NCI-H526 (cell line): ENCODE results near the gene CLUH.

Experiments
- DNase-seq, 2 experiments: peaks; one replicate each; lab custom pipeline; 2025; lab: John Stamatoyannopoulos, UW

CLUH gene, protein sequence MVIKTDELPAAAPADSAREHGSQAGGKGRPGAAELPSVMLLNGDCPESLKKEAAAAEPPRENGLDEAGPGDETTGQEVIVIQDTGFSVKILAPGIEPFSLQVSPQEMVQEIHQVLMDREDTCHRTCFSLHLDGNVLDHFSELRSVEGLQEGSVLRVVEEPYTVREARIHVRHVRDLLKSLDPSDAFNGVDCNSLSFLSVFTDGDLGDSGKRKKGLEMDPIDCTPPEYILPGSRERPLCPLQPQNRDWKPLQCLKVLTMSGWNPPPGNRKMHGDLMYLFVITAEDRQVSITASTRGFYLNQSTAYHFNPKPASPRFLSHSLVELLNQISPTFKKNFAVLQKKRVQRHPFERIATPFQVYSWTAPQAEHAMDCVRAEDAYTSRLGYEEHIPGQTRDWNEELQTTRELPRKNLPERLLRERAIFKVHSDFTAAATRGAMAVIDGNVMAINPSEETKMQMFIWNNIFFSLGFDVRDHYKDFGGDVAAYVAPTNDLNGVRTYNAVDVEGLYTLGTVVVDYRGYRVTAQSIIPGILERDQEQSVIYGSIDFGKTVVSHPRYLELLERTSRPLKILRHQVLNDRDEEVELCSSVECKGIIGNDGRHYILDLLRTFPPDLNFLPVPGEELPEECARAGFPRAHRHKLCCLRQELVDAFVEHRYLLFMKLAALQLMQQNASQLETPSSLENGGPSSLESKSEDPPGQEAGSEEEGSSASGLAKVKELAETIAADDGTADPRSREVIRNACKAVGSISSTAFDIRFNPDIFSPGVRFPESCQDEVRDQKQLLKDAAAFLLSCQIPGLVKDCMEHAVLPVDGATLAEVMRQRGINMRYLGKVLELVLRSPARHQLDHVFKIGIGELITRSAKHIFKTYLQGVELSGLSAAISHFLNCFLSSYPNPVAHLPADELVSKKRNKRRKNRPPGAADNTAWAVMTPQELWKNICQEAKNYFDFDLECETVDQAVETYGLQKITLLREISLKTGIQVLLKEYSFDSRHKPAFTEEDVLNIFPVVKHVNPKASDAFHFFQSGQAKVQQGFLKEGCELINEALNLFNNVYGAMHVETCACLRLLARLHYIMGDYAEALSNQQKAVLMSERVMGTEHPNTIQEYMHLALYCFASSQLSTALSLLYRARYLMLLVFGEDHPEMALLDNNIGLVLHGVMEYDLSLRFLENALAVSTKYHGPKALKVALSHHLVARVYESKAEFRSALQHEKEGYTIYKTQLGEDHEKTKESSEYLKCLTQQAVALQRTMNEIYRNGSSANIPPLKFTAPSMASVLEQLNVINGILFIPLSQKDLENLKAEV (N-terminal part only)

DNA sequence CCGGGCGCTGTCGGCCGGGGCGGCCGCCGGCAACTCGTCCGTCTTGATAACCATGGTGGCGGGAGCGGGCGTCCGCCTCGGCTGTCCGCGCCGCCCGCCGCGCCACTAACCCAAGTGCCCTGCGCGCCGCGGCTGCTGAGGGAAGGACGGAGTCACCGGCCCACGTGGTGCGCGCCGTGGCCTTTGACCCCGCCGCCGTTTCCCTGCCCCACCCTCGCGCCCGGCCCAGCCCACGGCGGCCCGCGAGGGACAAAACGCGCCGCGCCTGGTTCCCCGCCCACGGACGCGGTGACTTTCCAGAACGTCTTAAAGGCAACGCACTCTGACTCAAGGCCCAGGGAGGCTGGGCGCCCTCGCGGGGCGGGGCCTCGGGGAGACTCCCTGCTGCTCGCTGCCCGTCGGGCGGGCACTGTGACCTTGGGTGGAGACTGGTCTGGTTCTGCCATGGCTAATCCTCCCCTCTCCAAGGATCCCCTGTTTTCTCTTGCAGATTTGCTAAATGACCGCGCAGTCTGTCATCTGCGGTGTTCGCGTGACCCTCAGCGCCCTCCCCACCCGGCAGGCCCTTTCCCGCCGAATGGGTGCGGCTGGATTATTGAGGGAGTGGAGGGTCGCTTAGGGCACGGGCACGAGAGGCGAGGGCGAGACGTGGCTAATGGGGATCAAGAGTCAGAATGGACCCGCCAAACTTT lies at the start of gene CLUH:
CLUH (minus strand) TSS at position 157 of the 692 bp plus-strand sequence; CDS start at position 54, 103 bp downstream.
- peak; percentile 58 to 90 for DNase-seq

DNA sequence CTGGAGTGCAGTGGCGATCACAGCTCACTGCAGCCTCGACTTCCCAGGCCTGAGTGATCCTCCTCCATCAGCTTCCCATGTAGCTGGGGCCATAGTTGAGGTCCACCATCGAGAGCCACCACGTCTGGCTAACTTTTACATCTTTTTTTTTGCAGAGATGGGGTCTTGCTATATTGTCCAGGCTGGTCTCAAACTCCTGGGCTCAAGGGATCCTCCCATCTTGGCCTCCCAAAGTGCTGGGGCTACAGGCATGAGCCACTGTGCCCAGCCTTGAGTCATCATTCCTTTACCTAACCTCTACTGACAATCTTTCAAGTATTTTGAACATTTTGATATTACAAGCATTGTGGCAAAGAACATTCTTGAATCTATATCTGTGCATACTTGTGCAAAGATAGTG lies 47.3 kb upstream of the CLUH start:
- DNase-seq: no peak

DNA sequence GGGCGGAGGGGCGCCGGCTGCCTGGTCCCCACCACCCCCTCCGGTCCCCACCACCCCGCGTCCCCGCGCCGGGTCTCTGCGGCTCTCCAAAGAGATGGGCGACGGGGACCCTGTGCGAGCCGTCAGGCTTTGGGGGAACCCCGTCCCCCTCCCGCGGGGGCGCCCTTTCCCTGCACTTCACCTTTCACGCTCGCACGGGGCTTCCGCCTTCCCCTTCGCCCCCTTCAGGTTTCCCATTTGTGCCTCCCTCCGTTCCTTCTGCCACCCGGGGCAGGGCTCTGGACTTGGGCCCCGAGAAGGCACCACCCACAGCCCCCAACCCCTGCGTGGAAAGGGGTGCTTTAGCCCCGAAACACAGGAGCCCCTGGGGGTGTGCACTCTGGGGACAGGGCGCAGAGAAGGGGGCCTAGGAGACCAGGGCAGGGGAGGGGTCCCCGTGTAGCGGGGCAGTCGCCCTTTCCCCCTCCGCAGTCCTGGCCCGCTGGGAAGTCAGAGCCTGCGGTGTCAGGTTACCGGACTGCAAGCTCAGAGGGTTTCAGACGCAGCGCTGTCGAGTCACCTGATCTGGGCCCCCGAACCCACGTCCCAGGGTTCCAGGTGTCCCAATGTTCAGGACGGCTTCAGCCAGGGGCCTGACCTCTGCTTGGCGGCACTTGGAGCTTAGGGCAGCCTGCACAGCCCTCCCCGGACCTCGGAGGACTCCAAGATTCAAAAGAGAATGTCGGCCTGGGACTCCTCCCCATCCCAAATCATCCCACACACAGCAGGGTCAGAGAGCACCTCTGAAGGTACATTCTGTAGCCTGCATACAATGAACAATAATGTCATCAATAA lies 44.5 kb upstream of the CLUH start:
- DNase-seq: peak in 1 of 2 experiments; percentile 57

DNA sequence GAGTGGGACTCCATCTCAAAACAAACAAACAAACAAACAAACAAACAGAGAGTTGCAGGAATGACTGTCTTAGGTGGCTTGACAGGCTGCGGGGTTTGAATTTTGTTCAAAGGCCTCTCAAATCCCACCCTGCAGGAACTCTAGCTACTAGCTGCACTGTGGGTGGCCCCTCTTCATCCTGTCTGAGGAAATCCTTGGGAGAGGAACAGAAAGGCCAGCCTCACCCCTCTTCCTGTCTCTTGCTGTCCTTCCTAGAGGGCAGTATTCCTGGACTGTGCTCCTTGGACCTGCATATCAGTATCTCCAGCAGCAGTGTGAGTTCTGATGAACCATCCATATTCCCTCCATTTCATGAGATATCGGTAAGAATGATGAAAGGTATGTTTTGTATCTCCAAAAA lies 39.9 kb upstream of the CLUH start:
- DNase-seq: no peak

DNA sequence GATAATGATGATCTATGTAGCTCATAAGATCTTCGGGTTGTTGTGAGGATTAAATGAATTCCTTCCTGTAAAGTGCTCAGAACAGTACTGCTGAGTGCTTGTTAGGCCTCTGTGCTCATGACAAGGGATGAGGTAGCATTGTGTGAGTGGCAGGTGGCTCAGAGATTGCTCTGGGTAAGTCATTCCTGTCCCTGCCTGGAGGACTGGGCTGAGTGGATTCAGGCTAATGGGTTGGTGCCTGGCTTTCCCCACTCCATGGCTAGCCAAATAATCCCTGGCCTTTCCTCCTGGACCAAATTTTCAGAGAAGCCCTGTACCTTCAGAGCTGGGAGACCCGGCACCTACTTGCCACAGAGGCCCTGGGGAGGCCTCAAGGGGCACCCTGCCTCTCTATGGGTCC lies 39.2 kb upstream of the CLUH start:
- no peak for DNase-seq

DNA sequence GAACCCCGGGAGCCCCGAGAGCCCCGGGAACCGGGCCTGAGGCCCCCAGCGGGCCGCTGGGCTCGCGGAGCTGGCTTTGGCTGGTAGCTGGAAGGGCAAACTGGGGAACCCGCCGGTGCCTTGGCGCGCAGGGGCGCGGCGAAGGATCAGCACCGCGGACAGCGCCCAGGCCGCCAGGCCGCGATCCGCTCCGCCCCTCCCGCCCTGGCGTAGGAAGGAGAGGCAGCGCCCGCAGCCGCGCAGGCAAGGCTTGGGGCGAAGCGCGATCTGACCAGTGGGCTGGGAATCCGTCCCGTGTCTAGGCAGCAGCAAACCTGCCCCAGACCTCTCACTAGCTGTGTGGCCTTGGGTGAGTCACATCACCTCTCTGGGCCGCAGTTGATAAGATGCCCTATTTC lies 38.2 kb upstream of the CLUH start:
- DNase-seq: peak in 1 of 2 experiments; percentile 72

DNA sequence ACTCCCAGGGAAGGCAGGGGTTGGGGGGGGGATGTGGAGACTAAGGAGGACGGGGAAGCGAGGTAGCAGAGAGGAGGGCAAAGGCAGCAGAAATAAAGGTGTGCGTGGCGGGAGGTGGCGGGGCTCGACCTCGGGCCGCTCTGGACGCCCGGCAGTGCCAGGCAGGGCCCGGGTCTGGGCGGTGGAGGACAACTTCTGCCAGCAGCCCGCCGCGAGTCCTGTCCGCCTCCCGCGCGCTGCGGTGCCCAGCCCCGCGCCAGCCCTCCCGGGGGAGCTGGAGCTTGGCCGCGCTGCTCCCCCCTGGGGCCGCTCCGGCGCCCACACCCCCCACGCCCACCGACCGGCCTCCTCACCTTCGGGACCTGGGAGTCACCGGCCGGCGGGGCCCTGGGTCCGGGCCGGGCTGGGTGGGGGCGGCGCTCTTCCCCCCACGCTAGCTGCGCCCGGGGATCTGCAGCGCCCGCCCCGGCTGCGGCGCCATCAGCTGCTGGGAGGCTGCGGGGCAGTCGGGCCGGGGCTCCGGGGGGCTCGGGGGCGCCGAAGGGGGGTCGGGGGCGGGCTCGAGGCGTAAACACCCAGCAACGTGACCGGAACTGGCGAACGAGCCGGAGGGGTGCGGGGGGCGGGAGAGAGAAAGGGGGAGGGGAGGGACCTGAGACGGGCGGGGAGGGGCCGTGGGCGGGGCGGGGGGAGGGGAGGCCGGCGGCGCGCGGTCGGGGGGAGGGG lies 37.7 kb upstream of the CLUH start, which contains the start of gene CCDC92B:
CCDC92B (minus strand) TSS at position 595 of the 726 bp plus-strand sequence. CDS start 14,507 bp downstream, outside the sequence.
- peak in 1 of 2 experiments; percentile 69 for DNase-seq

DNA sequence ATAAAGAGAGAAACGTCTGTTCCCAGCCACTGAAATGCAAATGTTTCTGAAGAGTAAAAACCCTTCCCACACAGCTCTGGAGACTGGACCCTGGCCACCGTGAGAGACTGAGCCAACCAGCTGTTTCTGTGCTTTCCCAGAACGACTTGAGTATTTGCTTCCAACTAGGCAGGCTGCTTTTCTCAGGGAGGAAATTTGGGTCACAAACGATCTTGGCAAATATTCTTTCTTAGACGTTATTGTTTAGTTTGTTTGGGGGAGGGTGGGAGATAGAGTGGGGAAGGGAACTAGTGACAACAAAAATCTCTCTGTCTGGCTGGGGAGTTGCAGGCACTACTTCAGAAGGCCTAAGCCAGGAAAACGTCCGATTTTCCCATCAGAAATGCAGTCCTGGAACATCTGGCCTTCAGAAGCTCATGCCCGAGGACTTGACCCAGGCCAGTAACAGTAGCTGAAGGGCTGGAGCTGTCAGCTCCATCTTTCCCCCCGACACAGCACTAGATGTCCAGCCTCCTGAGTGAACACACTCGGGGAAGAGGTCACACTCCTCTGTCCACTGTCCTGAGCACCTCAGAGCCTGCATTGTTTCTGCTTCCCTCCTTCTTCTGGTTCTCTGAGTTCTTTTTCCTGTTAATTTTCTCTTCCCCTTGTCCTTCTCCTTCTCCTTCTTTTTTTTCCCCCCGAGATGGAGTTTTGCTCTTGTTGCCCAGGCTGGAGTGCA lies 33.9 kb upstream of the CLUH start:
- DNase-seq: peak in 1 of 2 experiments; percentile 10

DNA sequence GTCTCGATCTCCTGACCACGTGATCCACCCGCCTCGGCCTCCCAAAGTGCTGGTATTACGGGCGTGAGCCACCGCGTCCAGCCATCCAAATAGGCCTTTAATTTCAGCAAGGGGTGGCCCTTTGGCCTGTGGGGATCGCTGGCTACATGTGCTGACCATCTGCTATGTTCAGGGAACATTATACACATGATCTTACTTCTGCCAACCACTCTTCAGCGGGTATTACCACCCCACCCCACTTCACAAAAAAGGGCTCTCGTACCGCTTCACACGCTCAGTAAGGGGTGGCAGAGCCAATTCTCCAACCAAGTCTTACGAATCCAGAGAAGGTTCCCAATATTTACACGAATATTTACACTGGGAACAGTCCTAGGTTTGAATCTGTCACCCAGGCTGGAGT lies 26.1 kb upstream of the CLUH start:
- no peak for DNase-seq

DNA sequence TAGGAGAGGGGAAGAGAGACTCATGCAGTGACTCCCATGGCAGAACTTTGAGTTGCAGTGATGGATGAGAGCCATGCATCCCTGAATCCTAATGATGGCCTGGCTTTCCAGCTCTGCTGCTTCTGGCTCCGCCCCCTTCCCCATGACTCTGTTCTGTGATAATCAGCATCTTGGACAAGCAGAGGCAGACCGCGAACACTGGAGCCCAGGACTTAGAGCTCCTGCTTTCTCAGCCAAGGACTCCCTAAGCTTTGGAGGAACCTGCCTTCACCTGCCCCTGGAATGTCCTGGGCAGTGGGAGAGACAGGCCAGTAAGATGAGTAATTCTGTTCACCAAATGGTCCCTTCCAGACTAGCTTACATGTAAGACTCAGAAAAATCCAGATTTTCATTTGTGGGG lies 25.4 kb upstream of the CLUH start:
- no peak for DNase-seq

DNA sequence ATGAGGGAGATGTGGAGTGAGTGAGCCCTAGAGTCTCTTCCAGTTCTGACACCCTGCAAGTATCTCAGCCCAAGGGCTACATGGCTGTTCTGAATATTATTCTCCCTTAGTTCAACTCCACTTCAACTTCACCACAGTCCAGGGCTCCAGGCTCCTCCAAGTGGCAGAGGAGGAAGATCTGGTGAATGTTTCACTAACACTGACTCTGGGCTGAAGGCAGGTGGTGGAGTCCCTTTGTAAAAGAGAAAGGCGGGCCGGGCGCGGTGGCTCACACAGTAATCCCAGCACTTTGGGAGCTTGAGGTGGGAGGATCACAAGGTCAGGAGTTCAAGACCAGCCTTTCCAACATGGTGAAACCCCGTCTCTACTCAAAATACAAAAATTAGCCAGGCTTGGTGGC lies 24.3 kb upstream of the CLUH start:
- DNase-seq: no peak

DNA sequence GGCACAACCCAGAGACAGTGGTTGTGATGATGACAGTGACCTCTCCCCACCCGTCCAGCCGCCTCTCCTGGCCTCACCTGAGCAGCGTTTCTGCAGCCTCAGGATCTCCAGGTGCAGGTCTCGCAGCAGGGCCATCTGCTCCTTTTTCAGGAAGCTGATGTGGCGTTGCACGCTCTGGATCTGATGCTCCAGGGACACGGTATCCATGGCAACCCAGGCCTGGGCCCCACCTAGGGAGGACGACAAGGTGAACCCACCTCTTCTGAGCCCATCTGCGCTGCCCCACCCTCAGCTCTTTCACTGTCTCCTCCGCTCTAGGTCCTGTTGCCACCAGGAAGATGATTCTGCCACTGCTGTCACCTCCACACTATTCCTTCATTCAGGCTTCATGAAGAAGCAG lies 23.4 kb upstream of the CLUH start:
- no peak for DNase-seq

DNA sequence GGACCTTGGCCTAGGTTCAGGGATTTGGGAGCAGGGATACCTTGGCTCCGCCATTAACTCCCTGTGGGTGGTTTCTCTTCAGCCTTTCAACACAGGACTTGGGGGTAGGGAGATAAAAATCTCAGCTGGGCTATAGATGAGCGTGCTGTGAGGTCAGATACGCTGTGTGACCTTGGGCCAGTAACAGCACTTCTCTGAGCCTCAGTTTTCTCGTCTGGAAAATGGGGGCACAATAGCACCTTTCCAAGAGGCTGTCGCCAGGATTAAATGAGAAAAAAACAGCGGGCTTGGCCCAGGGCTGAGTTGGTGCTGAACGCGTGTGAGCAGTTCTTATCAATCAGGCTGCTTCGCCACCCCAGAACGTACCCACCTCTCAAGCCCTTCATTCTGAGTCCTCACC lies 20.2 kb upstream of the CLUH start:
- no peak for DNase-seq

DNA sequence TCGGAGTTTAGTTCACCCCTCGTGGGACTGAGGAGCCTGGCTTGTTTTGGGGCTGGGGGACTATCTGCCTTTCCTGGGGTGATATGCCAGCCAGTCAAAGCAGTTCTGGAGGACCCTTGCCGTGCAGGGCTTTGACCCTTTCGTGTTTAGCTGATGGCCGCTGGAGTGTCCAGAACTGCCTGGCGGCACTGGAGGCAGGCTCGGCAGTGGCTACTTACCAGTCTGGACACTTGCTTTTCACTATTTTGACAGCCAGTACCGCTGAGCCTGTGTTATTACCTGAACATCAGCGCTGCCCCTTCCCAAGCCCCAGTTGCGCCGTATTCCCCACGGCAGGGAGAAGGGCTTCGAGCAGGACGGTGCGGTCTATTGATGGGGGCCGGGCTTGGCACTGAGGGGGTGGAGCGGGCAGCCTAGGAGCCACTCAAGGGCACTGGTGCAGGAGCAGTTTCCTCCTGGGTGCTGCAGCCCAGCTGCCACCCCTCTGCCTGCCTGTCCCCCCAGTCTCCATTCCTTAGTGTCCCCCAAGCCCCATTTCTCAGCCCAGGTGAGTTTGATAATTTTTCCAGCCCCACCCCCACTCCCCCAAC lies 19.3 kb upstream of the CLUH start:
- DNase-seq: no peak

DNA sequence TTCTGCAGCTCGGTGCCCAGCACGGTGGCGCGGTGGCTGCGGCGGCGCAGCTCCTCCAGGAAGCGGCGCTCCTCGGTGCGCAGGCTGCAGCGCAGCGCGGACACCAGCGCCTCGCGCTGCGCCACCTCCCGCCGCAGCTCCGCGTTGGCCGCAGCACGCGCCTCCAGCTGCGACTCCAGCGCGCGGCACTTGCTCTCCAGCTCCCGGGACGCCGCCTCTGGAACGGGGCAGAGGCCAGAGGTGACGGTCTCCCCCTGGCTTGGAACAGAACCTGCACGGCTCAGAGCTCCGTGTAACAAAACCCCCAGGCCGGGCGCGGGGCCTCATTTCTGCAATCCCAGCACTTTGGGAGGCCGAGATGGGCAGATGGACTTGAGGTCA lies 13.2 kb upstream of the CLUH start:
- no peak for DNase-seq

DNA sequence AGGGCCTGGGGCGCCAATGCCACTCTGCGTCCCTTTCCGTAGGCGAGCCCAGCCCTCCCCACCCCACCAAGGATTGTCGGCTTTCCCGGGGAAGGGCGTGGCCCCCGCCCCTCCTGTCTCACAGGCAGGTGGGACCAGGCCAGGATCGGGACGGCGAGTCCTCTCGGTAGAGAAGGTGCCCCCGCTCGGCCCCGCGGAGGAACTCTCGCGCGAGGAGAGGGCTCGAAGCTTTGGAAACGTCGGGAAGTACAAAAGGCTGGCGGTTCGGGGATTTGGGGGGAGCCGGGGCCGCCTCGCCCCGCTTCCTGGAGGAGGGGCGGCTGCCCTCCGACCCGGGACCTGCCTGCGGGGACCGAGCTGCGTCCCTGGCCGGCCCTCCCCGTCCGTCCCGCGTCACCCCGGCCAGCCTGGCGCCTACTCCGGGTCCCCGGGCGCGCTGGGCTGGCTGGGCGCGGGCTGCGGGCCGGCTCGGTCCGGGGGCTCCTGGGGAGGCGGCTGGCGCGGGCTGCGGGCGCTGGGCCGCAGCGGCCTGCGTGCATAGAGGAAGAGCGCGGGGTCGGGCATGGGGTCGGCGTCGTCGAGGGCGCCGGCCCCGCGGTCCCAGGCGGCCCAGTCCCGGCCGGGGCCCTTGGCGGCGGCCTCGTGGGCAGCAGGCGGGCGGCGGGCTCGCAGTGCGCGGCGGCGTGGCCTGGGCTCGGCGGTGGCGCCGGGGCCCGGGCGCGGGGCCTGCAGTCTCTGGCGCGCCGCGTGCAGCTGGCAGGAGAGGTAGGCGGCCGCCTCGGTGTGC lies 12.6 kb upstream of the CLUH start:
- no peak for DNase-seq

DNA sequence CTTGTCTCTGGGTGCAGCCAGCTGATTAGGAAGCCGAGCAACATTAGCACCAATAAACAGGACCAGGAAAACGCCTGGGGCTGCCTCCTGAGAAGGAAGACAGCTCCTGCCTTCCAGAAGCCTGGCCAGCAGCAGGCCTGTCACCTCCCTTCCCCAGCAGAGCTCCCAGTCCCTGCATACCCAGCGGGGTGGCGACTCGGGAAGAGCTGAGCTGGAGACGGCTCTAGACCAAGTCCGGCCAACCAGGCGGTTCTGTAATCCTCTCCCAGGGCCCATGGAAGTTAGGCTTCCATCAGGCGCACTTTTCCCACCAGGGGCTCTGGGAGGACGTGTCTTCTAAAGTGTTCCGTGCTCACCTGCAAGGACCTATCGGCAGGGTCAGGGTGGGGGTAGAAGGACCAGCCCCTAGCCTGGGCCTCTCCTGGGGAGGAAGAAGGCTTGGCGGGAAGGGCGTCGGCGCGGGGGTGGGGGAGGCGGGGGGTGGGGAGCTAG lies 12.0 kb upstream of the CLUH start:
- no peak for DNase-seq

DNA sequence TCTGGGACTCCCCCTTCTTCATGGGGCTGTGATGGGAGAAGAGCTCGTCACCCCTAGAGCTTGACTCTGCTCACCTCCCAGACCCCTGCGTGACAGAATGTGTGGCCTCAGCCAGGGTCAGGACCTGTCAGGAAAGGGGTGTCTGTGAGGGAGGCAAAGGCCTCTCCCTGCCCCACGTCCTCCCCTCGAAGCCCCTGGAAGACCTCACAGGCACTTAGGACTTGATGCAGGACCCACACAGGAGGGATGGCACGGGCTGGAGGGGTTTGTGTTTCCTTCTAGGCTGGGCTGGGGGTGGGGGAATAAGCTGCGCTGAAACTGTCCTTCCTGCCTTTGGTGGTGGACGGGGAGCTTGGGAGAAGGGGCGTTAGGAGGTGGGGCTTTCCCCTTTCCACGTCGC lies 11.0 kb upstream of the CLUH start:
- DNase-seq: no peak
